GM21619 (cell line): Measurements from ENCODE around the gene VPS52.

Experiments
- ATAC-seq: cut with Tn5 transposase; IDR thresholded peaks from one replicate; pipeline ENCODE4 v1.9.1; 2021; ENCODE audit not compliant: unreplicated experiment

VPS52 gene

GRCh38 chr6:33212857-33213165 lies 58.9 kb downstream of the VPS52 start:
- ATAC-seq: no peak

- ATAC-seq: no peak
Measured at GRCh38 chr6:33211666-33212422, 59.8 kb downstream of the VPS52 start.

GRCh38 chr6:33211136-33211535 lies 60.5 kb downstream of the VPS52 start:
- no peak for ATAC-seq

GRCh38 chr6:33209856-33210255 lies 61.8 kb downstream of the VPS52 start:
- ATAC-seq: no peak

GRCh38 chr6:33208091-33208967 lies 63.3 kb downstream of the VPS52 start, which contains the start of gene RING1:
RING1 (plus strand) TSS chr6:33208500; CDS start chr6:33208823, 323 bp downstream.
- ATAC-seq: peak; percentile 44

- no peak for ATAC-seq
Measured at GRCh38 chr6:33207552-33208090, 64.1 kb downstream of the VPS52 start.

- ATAC-seq: no peak
Measured at GRCh38 chr6:33206864-33207551, 64.7 kb downstream of the VPS52 start.

GRCh38 chr6:33206027-33206863 lies 65.4 kb downstream of the VPS52 start:
- ATAC-seq: no peak

- ATAC-seq: no peak
Measured at GRCh38 chr6:33205191-33206026, 66.3 kb downstream of the VPS52 start.

GRCh38 chr6:33204415-33205190 lies 67.1 kb downstream of the VPS52 start, which contains the start of gene HSD17B8:
HSD17B8 (plus strand) TSS chr6:33204655; CDS start chr6:33204669, 14 bp downstream.
- ATAC-seq: peak; percentile 36

- ATAC-seq: no peak
Measured at GRCh38 chr6:33204165-33204414, 67.6 kb downstream of the VPS52 start.

- no peak for ATAC-seq
Measured at GRCh38 chr6:33203443-33204164, 68.1 kb downstream of the VPS52 start.

- no peak for ATAC-seq
Measured at GRCh38 chr6:33202799-33203198, 68.9 kb downstream of the VPS52 start.

GRCh38 chr6:33201935-33202334 lies 69.7 kb downstream of the VPS52 start:
- ATAC-seq: no peak

- no peak for ATAC-seq
Measured at GRCh38 chr6:33201147-33201545, 70.5 kb downstream of the VPS52 start.
